A549 (cell line): ENCODE results near the gene ANK3. TPM values are rescaled to one million over a fixed set of nuclear protein-coding genes. Genes with fewer than 3 reads are reported as not detected.

Experiments
- ATAC-seq, 2 experiments: fragments of 200-7000 bp in 1 of 2; fragments of >200 bp in 1 of 2; cut with Nextera tagmentation in 1 of 2; cut with Tn5 transposase in 1 of 2; 3 replicates each; pipeline versions ENCODE4 v1.8.0 to v1.9.1; 2018 to 2020; ENCODE audit warnings: mild to moderate bottlenecking in 1 of 2, moderate library complexity in 1 of 2
- CTCF ChIA-PET: fragments of 300-600 bp; sonication (Branson Sonifier 250); formaldehyde crosslinking; extraction: SDS; loops from one replicate; lab custom pipeline; 2021; ENCODE audit warnings: antibody characterized with exemption, inconsistent platforms; lab: Yijun Ruan, JAX
- POLR2A ChIA-PET: fragments of 350-600 bp; formaldehyde crosslinking; extraction: SDS; loops from one replicate; lab custom pipeline; 2021; ENCODE audit warnings: antibody characterized with exemption, inconsistent platforms; lab: Yijun Ruan, JAX
- DNase-seq, 2 experiments: peaks; one replicate each; pipeline versions ENCODE4 v3.0.0 to v3.0.0-alpha.2; 2011 to 2016; ENCODE audit warnings: low read depth in 1 of 2, low spot score in 1 of 2
- FAIRE-seq: peaks from 2 replicates; lab custom pipeline; 2011; peaks lifted over from hg19 to GRCh38; lab: Jason Lieb, UNC
- H3K27ac ChIP-seq, 2 experiments: fragments of >200 bp; sonication (Bioruptor Twin); formaldehyde crosslinking; 3 replicates each; pipeline ENCODE4 v1.5.1; 2016 to 2017
- H3K4me1 ChIP-seq: fragments of >200 bp; sonication (Bioruptor Twin); formaldehyde crosslinking; 3 replicates; pipeline ENCODE4 v1.6.1; 2016
- H3K4me2 ChIP-seq: fragments of >200 bp; sonication (Bioruptor Twin); formaldehyde crosslinking; 3 replicates; pipeline ENCODE4 v1.6.1; 2016
- H3K4me3 ChIP-seq: fragments of >200 bp; sonication (Bioruptor Twin); formaldehyde crosslinking; 3 replicates; pipeline ENCODE4 v1.5.1; 2016
- H3K9me3 ChIP-seq: fragments of >200 bp; sonication (Bioruptor Twin); formaldehyde crosslinking; 3 replicates; pipeline ENCODE4 v1.6.1; 2016
- ATOH8 ChIP-seq: fragments of 250-450 bp; sonication (Bioruptor Pico); IDR thresholded peaks from 2 replicates; pipeline ENCODE4 v1.5.0; 2020; ENCODE audit warnings: low read depth, mild to moderate bottlenecking, moderate library complexity
- BCL3 ChIP-seq: fragments of >200 bp; sonication (Bioruptor Twin); formaldehyde crosslinking; IDR thresholded peaks from 3 replicates; pipeline ENCODE4 v1.6.1; 2016
- CBX2 ChIP-seq: fragments of 200-600 bp; sonication (generic); IDR thresholded peaks from 2 replicates; pipeline ENCODE4 v1.6.1; 2016; ENCODE audit warnings: low read depth, mild to moderate bottlenecking, borderline replicate concordance
- CBX8 ChIP-seq: fragments of 200-600 bp; sonication (generic); IDR thresholded peaks from 2 replicates; pipeline ENCODE4 v1.6.1; 2016
- CEBPB ChIP-seq, 2 experiments: fragments of >200 bp in 1 of 2; sonication (Bioruptor Twin) in 1 of 2; formaldehyde crosslinking in 1 of 2; IDR thresholded peaks; 2 replicates each; pipeline ENCODE4 v1.6.1; 2012 to 2016
- CTCF ChIP-seq: fragments of >200 bp; sonication (Bioruptor Twin); formaldehyde crosslinking; IDR thresholded peaks from 3 replicates; pipeline ENCODE4 v1.5.1; 2016
- E2F6 ChIP-seq: IDR thresholded peaks from 2 replicates; pipeline ENCODE4 v1.6.1; 2012; ENCODE audit warnings: low read depth, borderline replicate concordance
- EHF ChIP-seq: fragments of 250-450 bp; sonication (Bioruptor Pico); IDR thresholded peaks from 2 replicates; pipeline ENCODE4 v1.5.0; 2020; ENCODE audit warnings: mild to moderate bottlenecking
- EHMT2 ChIP-seq: fragments of 200-600 bp; sonication (generic); IDR thresholded peaks from 2 replicates; pipeline ENCODE4 v1.6.1; 2016; ENCODE audit warnings: antibody characterized with exemption, low read depth, mild to moderate bottlenecking, moderate library complexity
- ESRRA ChIP-seq: fragments of 150-350 bp; IDR thresholded peaks from 2 replicates; pipeline ENCODE4 v1.6.1; 2014; ENCODE audit warnings: mild to moderate bottlenecking, low read length, borderline replicate concordance
- FOXS1 ChIP-seq: fragments of 250-450 bp; sonication (Bioruptor Pico); IDR thresholded peaks from 2 replicates; pipeline ENCODE4 v1.5.0; 2020; ENCODE audit warnings: mild to moderate bottlenecking, moderate library complexity
- GATA3 ChIP-seq: IDR thresholded peaks from 2 replicates; pipeline ENCODE4 v1.6.1; 2012; ENCODE audit warnings: borderline replicate concordance
- HES2 ChIP-seq: fragments of >200 bp; sonication (Bioruptor Twin); formaldehyde crosslinking; IDR thresholded peaks from 2 replicates; pipeline ENCODE4 v1.6.1; 2016
- HOXB13 ChIP-seq: fragments of 250-450 bp; sonication (Bioruptor Pico); IDR thresholded peaks from 2 replicates; pipeline ENCODE4 v1.5.0; 2020; ENCODE audit warnings: low read depth, mild to moderate bottlenecking, moderate library complexity
- HOXB5 ChIP-seq: fragments of 250-450 bp; sonication (Bioruptor Pico); IDR thresholded peaks from 2 replicates; pipeline ENCODE4 v1.5.0; 2020; ENCODE audit warnings: mild to moderate bottlenecking, moderate library complexity
- JUNB ChIP-seq: fragments of >200 bp; sonication (Bioruptor Twin); formaldehyde crosslinking; IDR thresholded peaks from 2 replicates; pipeline ENCODE4 v1.6.1; 2016
- KDM5A ChIP-seq: fragments of 200-600 bp; sonication (generic); IDR thresholded peaks from 2 replicates; pipeline ENCODE4 v1.6.1; 2016; ENCODE audit warnings: antibody characterized with exemption, mild to moderate bottlenecking
- NFE2L2 ChIP-seq: fragments of 150-350 bp; conservative IDR thresholded peaks from 2 replicates; pipeline ENCODE4 v1.6.1; 2014; ENCODE audit warnings: low read length
- NPAS2 ChIP-seq: fragments of 250-450 bp; sonication (Bioruptor Pico); IDR thresholded peaks from 2 replicates; pipeline ENCODE4 v1.8.0; 2022; ENCODE audit warnings: mild to moderate bottlenecking, moderate library complexity, borderline replicate concordance
- RFX5 ChIP-seq: fragments of 450-650 bp; IDR thresholded peaks from 2 replicates; pipeline ENCODE4 v1.7.1; 2014; ENCODE audit warnings: antibody characterized with exemption, mild to moderate bottlenecking, moderate library complexity
- SMC3 ChIP-seq: fragments of >200 bp; sonication (Bioruptor Twin); formaldehyde crosslinking; IDR thresholded peaks from 3 replicates; pipeline ENCODE4 v1.6.1; 2018; ENCODE audit warnings: inconsistent platforms
- SREBF2 ChIP-seq: fragments of 450-650 bp; IDR thresholded peaks from 2 replicates; pipeline ENCODE4 v1.6.1; 2014; ENCODE audit warnings: mild to moderate bottlenecking, moderate library complexity
- TP53 ChIP-seq: fragments of 250-450 bp; sonication (Bioruptor Pico); IDR thresholded peaks from 2 replicates; pipeline ENCODE4 v1.5.0; 2021; ENCODE audit warnings: mild to moderate bottlenecking, moderate library complexity
- WGBS: methylation state at CpG from one replicate; pipeline ENCODE4 v1.1.6; 2017; ENCODE audit errors: missing lambda C conversion rate; 5-methylcytosine and 5-hydroxymethylcytosine counted together
- polyA plus RNA-seq, 4 experiments: library from polyadenylated mRNA; depleted of rRNA in 3 of 4; stranded (reverse); fragments of >200 nt; fragmentation: RNase III in 1 of 4; extraction: RNeasy Plus Mini Kit Qiagen cat#74134 plus additional on column Dnase treatment in 1 of 4; gene quantifications; 2 replicates in 3 of 4; 3 replicates in 1 of 4; pipeline ENCODE4 v1.2.3, GENCODE V29; 2011 to 2017

Gene ANK3
- polyA plus RNA-seq, 2 of the 4 experiments (the other 2 are of a cell fraction) = 0.56 to 5.4 TPM

GRCh38 chr10:60395711-60396110 lies 6.0 kb upstream of the ANK3 start (continued):
- no peak for TF ChIP-seq SREBF2

GRCh38 chr10:60394446-60394845 lies 4.8 kb upstream of the ANK3 start:
- peaks cover 18% of the 10 kb centered on the region for H3K4me1 ChIP-seq
- FAIRE-seq (no peak), ATAC-seq (no peak), DNase-seq (no peak)
- CTCF ChIA-PET = no interaction called here
- H3K4me3 ChIP-seq = no peak overlapping the region
- 81% methylated on average over 1 of the region's 2 CpGs for WGBS
- no peak overlapping the region for H3K4me2 ChIP-seq
- no peak for TF ChIP-seq CTCF
- no peak for TF ChIP-seq EHMT2
- H3K27ac ChIP-seq = no peak overlapping the region
- POLR2A ChIA-PET = no interaction called here
- no peaks in the 10 kb centered on the region for H3K9me3 ChIP-seq

GRCh38 chr10:60390224-60390626 lies 550 bp upstream of the ANK3 start:
- Histone ChIP-seq H3K4me2 (no peak overlapping the region), H3K9me3 (no peaks in the 10 kb centered on the region), H3K4me1 (peaks cover 5% of the 10 kb centered on the region), H3K27ac (no peak overlapping the region), H3K4me3 (no peak overlapping the region)
- FAIRE-seq (no peak), ATAC-seq (no peak), DNase-seq (no peak)
- CTCF ChIA-PET = no interaction called here
- TF ChIP-seq CTCF = no peak
- no peak for TF ChIP-seq ATOH8
- no peak for TF ChIP-seq NFE2L2
- no peak for TF ChIP-seq E2F6
- no peak for TF ChIP-seq RFX5
- no peak for TF ChIP-seq ESRRA
- TF ChIP-seq EHF (CRISPR knock-in tag) = no peak
- TF ChIP-seq CBX8 = no peak
- TF ChIP-seq HES2 = no peak
- TF ChIP-seq NPAS2 = no peak
- no peak for TF ChIP-seq SMC3
- TF ChIP-seq HOXB13 (CRISPR knock-in tag) = no peak
- TF ChIP-seq TP53 (CRISPR knock-in tag) = no peak
- whole genome bisulfite sequencing = 67% methylated on average over 3 of the region's 3 CpGs
- POLR2A ChIA-PET = no interaction called here

GRCh38 chr10:60388709-60389301 lies 870 bp downstream of the ANK3 start:
- FAIRE-seq (no peak), DNase-seq (no peak), ATAC-seq (no peak)
- H3K27ac ChIP-seq = no peak overlapping the region
- CTCF ChIA-PET = interaction anchor here (0.6 to 1.2 kb wide), 2 partner anchors 22 to 37 kb away, joined by 3 read pairs; no protein-coding TSS in a partner anchor
- POLR2A ChIA-PET = no interaction called here
- H3K4me2 ChIP-seq = no peak overlapping the region
- H3K9me3 ChIP-seq = no peaks in the 10 kb centered on the region
- H3K4me1 ChIP-seq = peaks cover 19% of the 10 kb centered on the region
- no peak overlapping the region for H3K4me3 ChIP-seq
- 81% methylated on average over 7 of the region's 7 CpGs for WGBS
- TF ChIP-seq NFE2L2 = no peak
- TF ChIP-seq BCL3 = no peak
- TF ChIP-seq FOXS1 (CRISPR knock-in tag) = no peak
- no peak for TF ChIP-seq JUNB
- TF ChIP-seq CEBPB (IDR thresholded peaks at IDR 0.05) = no peak
- no peak for TF ChIP-seq HOXB5 (CRISPR knock-in tag)
- no peak for TF ChIP-seq CBX2
- TF ChIP-seq CTCF = no peak
- TF ChIP-seq GATA3 = no peak
- no peak for TF ChIP-seq KDM5A
